Loucy (cell line): ENCODE data around the gene KRT33A.

Experiments used
- H2AFZ ChIP-seq: fragments of 200-600 bp; sonication (generic); 2 replicates; pipeline ENCODE4 v1.6.0; 2016; ENCODE audit warnings: antibody characterized with exemption, mild to moderate bottlenecking, low read length, moderate library complexity
- H3F3A ChIP-seq: fragments of 200-600 bp; 2 replicates; pipeline ENCODE4 v1.6.0; 2016; ENCODE audit warnings: antibody characterized with exemption, low read depth, mild to moderate bottlenecking
- H3K27me3 ChIP-seq: fragments of 200-600 bp; sonication (generic); 2 replicates; pipeline ENCODE4 v1.6.1; 2014; ENCODE audit warnings: low read length, mild to moderate bottlenecking; ENCODE audit not compliant: insufficient read depth, poor library complexity, severe bottlenecking
- H3K36me3 ChIP-seq: fragments of 200-600 bp; sonication (generic); 2 replicates; pipeline ENCODE4 v1.6.1; 2016; ENCODE audit warnings: low read length; ENCODE audit not compliant: insufficient read depth
- H3K4me1 ChIP-seq: fragments of 200-600 bp; sonication (generic); 2 replicates; pipeline ENCODE4 v1.5.1; 2014; ENCODE audit warnings: low read length, mild to moderate bottlenecking; ENCODE audit not compliant: insufficient read depth, poor library complexity, severe bottlenecking
- H3K4me2 ChIP-seq: fragments of 200-600 bp; sonication (generic); 2 replicates; pipeline ENCODE4 v1.6.0; 2014; ENCODE audit warnings: antibody characterized with exemption, low read length, low read depth, mild to moderate bottlenecking; ENCODE audit not compliant: poor library complexity, severe bottlenecking
- H3K4me3 ChIP-seq: fragments of 200-600 bp; sonication (generic); 2 replicates; pipeline ENCODE4 v1.5.1; 2014; ENCODE audit warnings: low read length, mild to moderate bottlenecking, mixed read lengths; ENCODE audit not compliant: poor library complexity, severe bottlenecking
- H3K79me2 ChIP-seq: fragments of 200-600 bp; sonication (generic); 2 replicates; pipeline ENCODE4 v1.6.1; 2014; ENCODE audit warnings: low read length; ENCODE audit not compliant: insufficient read depth
- H3K9ac ChIP-seq: fragments of 200-600 bp; sonication (generic); 2 replicates; pipeline ENCODE4 v1.6.0; 2014; ENCODE audit warnings: mild to moderate bottlenecking, low read depth, low read length, moderate library complexity; ENCODE audit not compliant: poor library complexity, severe bottlenecking
- H3K9me2 ChIP-seq: fragments of 200-600 bp; sonication (generic); replicated peaks from 2 replicates; pipeline ENCODE4 v1.6.1; 2016; ENCODE audit warnings: low read depth, low read length, mixed read lengths
- H3K9me3 ChIP-seq: fragments of 200-600 bp; sonication (generic); 2 replicates; pipeline ENCODE4 v1.6.1; 2014; ENCODE audit warnings: mild to moderate bottlenecking, antibody characterized with exemption, low read length, low read depth; ENCODE audit not compliant: insufficient read depth
- H4K20me1 ChIP-seq: fragments of 200-600 bp; sonication (generic); 2 replicates; pipeline ENCODE4 v1.6.0; 2014; ENCODE audit warnings: antibody characterized with exemption, low read length, mild to moderate bottlenecking; ENCODE audit not compliant: insufficient read depth, poor library complexity, severe bottlenecking
- CTCF ChIP-seq: fragments of 200-600 bp; sonication (generic); conservative IDR thresholded peaks from 2 replicates; pipeline ENCODE4 v1.5.1; 2014; ENCODE audit warnings: mild to moderate bottlenecking, antibody characterized with exemption, low read length
- EZH2phosphoT487 ChIP-seq: fragments of 200-600 bp; IDR thresholded peaks from 2 replicates; pipeline ENCODE4 v1.6.1; 2018; ENCODE audit warnings: antibody characterized with exemption, mild to moderate bottlenecking, moderate library complexity, borderline replicate concordance

The KRT33A gene

GRCh38 chr17:41345992-41346391 is 4.6 kb downstream of the KRT33A start:
- no peaks in the 10 kb centered on the region for H3K9me3 ChIP-seq
- H3K9me2 ChIP-seq, result no peaks in the 10 kb centered on the region
- no peak overlapping the region for H3K4me3 ChIP-seq
- no peak overlapping the region for H3K9ac ChIP-seq
- H3K79me2 ChIP-seq, result no peaks in the 10 kb centered on the region
- no peaks in the 10 kb centered on the region for H3K27me3 ChIP-seq
- TF ChIP-seq CTCF (no peak), EZH2phosphoT487 (no peak)
- no peak overlapping the region for H2AFZ ChIP-seq
- no peaks in the 10 kb centered on the region for H4K20me1 ChIP-seq
- no peak overlapping the region for H3K4me2 ChIP-seq
- no peaks in the 10 kb centered on the region for H3K36me3 ChIP-seq
- H3K4me1 ChIP-seq, result no peaks in the 10 kb centered on the region
- H3F3A ChIP-seq, result no peaks in the 10 kb centered on the region

- Histone ChIP-seq H3F3A (no peaks in the 10 kb centered on the region), H3K9me3 (no peaks in the 10 kb centered on the region), H3K9ac (no peak overlapping the region), H3K36me3 (no peaks in the 10 kb centered on the region), H3K27me3 (no peaks in the 10 kb centered on the region), H3K79me2 (no peaks in the 10 kb centered on the region), H2AFZ (no peak overlapping the region), H3K4me1 (peaks cover 6% of the 10 kb centered on the region), H4K20me1 (no peaks in the 10 kb centered on the region), H3K9me2 (no peaks in the 10 kb centered on the region), H3K4me2 (no peak overlapping the region), H3K4me3 (no peak overlapping the region)
- TF ChIP-seq CTCF, result no peak
- no peak for TF ChIP-seq EZH2phosphoT487
Measured at GRCh38 chr17:41343029-41343428, 7.6 kb downstream of the KRT33A start.

- Histone ChIP-seq H3K4me2 (no peak overlapping the region), H3K9ac (no peak overlapping the region), H3K9me3 (no peaks in the 10 kb centered on the region), H3F3A (no peaks in the 10 kb centered on the region), H3K79me2 (no peaks in the 10 kb centered on the region), H3K4me1 (peaks cover 6% of the 10 kb centered on the region), H3K9me2 (no peaks in the 10 kb centered on the region), H4K20me1 (no peaks in the 10 kb centered on the region), H2AFZ (no peak overlapping the region), H3K4me3 (no peak overlapping the region), H3K27me3 (no peaks in the 10 kb centered on the region), H3K36me3 (no peaks in the 10 kb centered on the region)
- no peak for TF ChIP-seq CTCF
- TF ChIP-seq EZH2phosphoT487, result no peak
Measured at GRCh38 chr17:41340934-41341861, 9.4 kb downstream of the KRT33A start.
